Mammary epithelial cell (primary cell): ENCODE results near the gene PSMD9.

ENCODE experiments used
- EZH2 ChIP-seq: IDR thresholded peaks from 2 replicates; pipeline ENCODE4 v1.6.1; 2012; ENCODE audit warnings: low read length, inconsistent platforms, borderline replicate concordance
- TF ChIP-seq, protein P1 (sequence below), 2 donors: IDR thresholded peaks in 1 of 2; conservative IDR thresholded peaks in 1 of 2; 2 replicates each; pipeline ENCODE4 v1.5.1; 2011 to 2012; ENCODE audit warnings: inconsistent platforms in 2 of 2, low read length in 2 of 2, mild to moderate bottlenecking in 2 of 2, control low read depth in 1 of 2, low read depth in 1 of 2; ENCODE audit not compliant: insufficient read depth in 1 of 2; ENCODE audit errors: extremely low read depth in 1 of 2

DNA sequence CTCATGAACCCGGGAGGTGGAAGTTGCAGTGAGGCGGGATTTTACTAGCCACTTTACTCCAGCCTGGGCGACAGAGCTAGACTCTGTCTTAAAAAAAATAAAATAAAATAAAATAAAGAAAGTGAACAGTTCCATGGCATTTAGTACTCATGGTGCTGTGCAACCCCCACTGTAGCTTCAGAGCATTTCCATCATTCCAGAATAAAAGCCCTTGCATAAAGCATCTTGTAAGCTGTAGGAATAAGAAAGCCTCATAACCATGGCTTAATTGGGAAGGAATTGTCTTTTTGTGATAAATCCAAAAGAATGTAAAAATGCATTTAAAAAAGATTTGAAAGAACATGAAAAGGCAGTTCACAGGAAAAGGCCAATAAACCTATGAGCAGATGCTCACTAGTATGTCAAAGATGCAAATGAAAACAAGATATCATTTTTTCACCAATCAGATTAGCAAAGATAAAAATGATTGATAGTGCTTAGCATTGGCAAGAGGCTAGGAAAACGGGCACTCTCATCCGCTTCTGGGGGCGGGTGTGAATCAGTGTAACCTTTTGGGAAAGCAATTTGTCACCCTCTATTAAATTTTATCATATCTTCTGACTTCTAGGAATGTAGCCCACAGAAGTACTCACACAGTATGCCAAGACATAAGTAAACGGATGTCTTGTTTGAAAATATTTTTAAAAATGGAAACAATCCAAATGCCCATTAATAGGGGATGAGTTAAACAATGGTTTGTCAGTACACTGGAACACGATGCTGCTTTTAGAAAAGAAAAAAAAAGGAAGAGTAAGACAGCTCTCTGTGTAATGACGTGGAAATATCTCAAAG is 76.4 kb downstream of the PSMD9 start:
- TF ChIP-seq, protein P1, sequence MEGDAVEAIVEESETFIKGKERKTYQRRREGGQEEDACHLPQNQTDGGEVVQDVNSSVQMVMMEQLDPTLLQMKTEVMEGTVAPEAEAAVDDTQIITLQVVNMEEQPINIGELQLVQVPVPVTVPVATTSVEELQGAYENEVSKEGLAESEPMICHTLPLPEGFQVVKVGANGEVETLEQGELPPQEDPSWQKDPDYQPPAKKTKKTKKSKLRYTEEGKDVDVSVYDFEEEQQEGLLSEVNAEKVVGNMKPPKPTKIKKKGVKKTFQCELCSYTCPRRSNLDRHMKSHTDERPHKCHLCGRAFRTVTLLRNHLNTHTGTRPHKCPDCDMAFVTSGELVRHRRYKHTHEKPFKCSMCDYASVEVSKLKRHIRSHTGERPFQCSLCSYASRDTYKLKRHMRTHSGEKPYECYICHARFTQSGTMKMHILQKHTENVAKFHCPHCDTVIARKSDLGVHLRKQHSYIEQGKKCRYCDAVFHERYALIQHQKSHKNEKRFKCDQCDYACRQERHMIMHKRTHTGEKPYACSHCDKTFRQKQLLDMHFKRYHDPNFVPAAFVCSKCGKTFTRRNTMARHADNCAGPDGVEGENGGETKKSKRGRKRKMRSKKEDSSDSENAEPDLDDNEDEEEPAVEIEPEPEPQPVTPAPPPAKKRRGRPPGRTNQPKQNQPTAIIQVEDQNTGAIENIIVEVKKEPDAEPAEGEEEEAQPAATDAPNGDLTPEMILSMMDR (conservative IDR thresholded peaks at IDR 0.05 in 1 of 2, IDR thresholded peaks at IDR 0.05 in 1 of 2; ENCODE audit: extremely low read depth in 1 of 2, insufficient read depth in 1 of 2, low read depth in 1 of 2, low read length in 2 of 2), result no peak
- TF ChIP-seq EZH2, result no peak
